GM12878 (cell line): ENCODE measurements around the gene ELAVL1. TPM values are rescaled to one million over a fixed set of nuclear protein-coding genes. Genes with fewer than 3 reads are reported as not detected.

ENCODE experiments used
- BRCA1 ChIP-seq: IDR thresholded peaks from 2 replicates; pipeline ENCODE4 v1.6.1; 2011; ENCODE audit warnings: low read depth, low read length, improper control_type of control experiment
- EED ChIP-seq: sonication (generic); IDR thresholded peaks from 2 replicates; pipeline ENCODE4 v1.6.1; 2016; ENCODE audit warnings: antibody characterized with exemption, low read depth
- EZH2 ChIP-seq: IDR thresholded peaks from 2 replicates; pipeline ENCODE4 v1.6.1; 2012; ENCODE audit warnings: low read depth, mild to moderate bottlenecking, control low read depth, inconsistent platforms, low read length, borderline replicate concordance; ENCODE audit not compliant: control insufficient read depth
- HDAC2 ChIP-seq: fragments of 200-600 bp; sonication (generic); IDR thresholded peaks from 2 replicates; pipeline ENCODE4 v1.6.1; 2017
- HDAC6 ChIP-seq: fragments of 200-600 bp; sonication (generic); IDR thresholded peaks from one replicate; pipeline ENCODE4 v1.8.0; 2017; ENCODE audit warnings: antibody characterized with exemption; ENCODE audit not compliant: unreplicated experiment
- HDGF ChIP-seq: fragments of 450-650 bp; IDR thresholded peaks from 2 replicates; pipeline ENCODE4 v1.6.1; 2016; ENCODE audit warnings: antibody characterized with exemption
- MEF2B ChIP-seq: fragments of 450-650 bp; IDR thresholded peaks from 2 replicates; pipeline ENCODE4 v1.6.1; 2018; ENCODE audit warnings: mild to moderate bottlenecking, moderate library complexity; ENCODE audit not compliant: partially characterized antibody, poor library complexity, severe bottlenecking
- MXI1 ChIP-seq: fragments of 150-350 bp; IDR thresholded peaks from 2 replicates; pipeline ENCODE4 v1.6.1; 2011; ENCODE audit warnings: low read depth, mild to moderate bottlenecking, inconsistent platforms, low read length, improper control_type of control experiment
- NFXL1 ChIP-seq: fragments of 450-650 bp; IDR thresholded peaks from 2 replicates; pipeline ENCODE4 v1.6.1; 2017; ENCODE audit warnings: antibody characterized with exemption, mild to moderate bottlenecking, borderline replicate concordance
- NFYB ChIP-seq: IDR thresholded peaks from 2 replicates; pipeline ENCODE4 v1.6.1; 2011; ENCODE audit warnings: low read depth, mild to moderate bottlenecking, low read length, improper control_type of control experiment, moderate library complexity; ENCODE audit not compliant: insufficient read depth
- RAD21 ChIP-seq: IDR thresholded peaks from 2 replicates; pipeline ENCODE4 v1.6.1; 2011; ENCODE audit warnings: mild to moderate bottlenecking, low read depth, low read length, moderate library complexity; ENCODE audit not compliant: insufficient read depth
- RBBP5 ChIP-seq: fragments of 200-600 bp; sonication (generic); conservative IDR thresholded peaks from 2 replicates; pipeline ENCODE4 v1.6.1; 2016
- RUNX3 ChIP-seq: IDR thresholded peaks from 2 replicates; pipeline ENCODE4 v1.6.1; 2012; ENCODE audit warnings: low read length, inconsistent platforms
- SP1 ChIP-seq: IDR thresholded peaks from one replicate; pipeline ENCODE4 v1.6.1; 2011; ENCODE audit warnings: low read depth, low read length
- SUZ12 ChIP-seq: fragments of 200-600 bp; sonication (generic); IDR thresholded peaks from one replicate; pipeline ENCODE4 v1.6.1; 2018; ENCODE audit warnings: antibody characterized with exemption, mild to moderate bottlenecking; ENCODE audit not compliant: unreplicated experiment
- YBX1 ChIP-seq: fragments of 450-650 bp; IDR thresholded peaks from 2 replicates; pipeline ENCODE4 v1.6.1; 2016; ENCODE audit warnings: antibody characterized with exemption
- YY1 ChIP-seq: IDR thresholded peaks from 2 replicates; pipeline ENCODE4 v1.6.1; 2011; ENCODE audit warnings: low read depth, mild to moderate bottlenecking, low read length
- ZSCAN29 ChIP-seq: fragments of 450-650 bp; IDR thresholded peaks from 2 replicates; pipeline ENCODE4 v1.6.1; 2017; ENCODE audit warnings: mild to moderate bottlenecking, moderate library complexity
- polyA plus RNA-seq, 11 experiments: library from polyadenylated mRNA; depleted of rRNA in 4 of 11; unstranded in 6 of 11; stranded (reverse) in 5 of 11; fragments of >200 nt; fragmentation: Nextera tagmentation in 4 of 11; fragmentation: Illumina TruSeq in 1 of 11; extraction: Ambion mirVana in 4 of 11; extraction: Trizol in 1 of 11; gene quantifications; 1 replicate in 1 of 11; 2 replicates in 10 of 11; pipeline versions ENCODE4 v1.2.1 to v1.2.3, GENCODE V29; 2011 to 2016; ENCODE audit warnings: inconsistent platforms in 2 of 11, missing spikeins in 2 of 11, low read depth in 1 of 11
- total RNA-seq, 4 experiments: library from RNA; depleted of rRNA in 3 of 4; stranded (reverse); fragments of >200 nt in 3 of 4; fragmentation: Illumina TruSeq in 1 of 4; extraction: Trizol in 1 of 4; gene quantifications; 2 replicates each; pipeline versions ENCODE4 v1.2.1 to v1.2.3, GENCODE V29; 2013 to 2021
- TF ChIP-seq, protein P1 (sequence below): fragments of 450-650 bp; IDR thresholded peaks from 2 replicates; pipeline ENCODE4 v1.6.1; 2018; ENCODE audit warnings: borderline replicate concordance, mild to moderate bottlenecking; ENCODE audit not compliant: partially characterized antibody
- TF ChIP-seq, protein P2 (sequence below): fragments of 450-650 bp; IDR thresholded peaks from 2 replicates; pipeline ENCODE4 v1.6.1; 2017; ENCODE audit warnings: low read depth, mild to moderate bottlenecking, moderate library complexity
- TF ChIP-seq, protein P3 (sequence below): fragments of 450-650 bp; formaldehyde crosslinking; IDR thresholded peaks from 2 replicates; pipeline ENCODE4 v1.5.0; 2022; ENCODE audit warnings: mild to moderate bottlenecking, missing genetic modification characterization
- TF ChIP-seq, protein P4 (sequence below): fragments of 450-650 bp; IDR thresholded peaks from 2 replicates; pipeline ENCODE4 v1.6.1; 2016; ENCODE audit warnings: mild to moderate bottlenecking
- TF ChIP-seq, protein P5 (sequence below): IDR thresholded peaks from 2 replicates; pipeline ENCODE4 v1.6.1; 2012; ENCODE audit warnings: low read depth, low read length, improper control_type of control experiment

The ELAVL1 gene
- total and polyA plus RNA-seq, 10 of the 15 experiments (the other 5 are each of a cell fraction or from before 2014, with no cell fraction given), result 7.4 to 155 (median 70.3) TPM

DNA sequence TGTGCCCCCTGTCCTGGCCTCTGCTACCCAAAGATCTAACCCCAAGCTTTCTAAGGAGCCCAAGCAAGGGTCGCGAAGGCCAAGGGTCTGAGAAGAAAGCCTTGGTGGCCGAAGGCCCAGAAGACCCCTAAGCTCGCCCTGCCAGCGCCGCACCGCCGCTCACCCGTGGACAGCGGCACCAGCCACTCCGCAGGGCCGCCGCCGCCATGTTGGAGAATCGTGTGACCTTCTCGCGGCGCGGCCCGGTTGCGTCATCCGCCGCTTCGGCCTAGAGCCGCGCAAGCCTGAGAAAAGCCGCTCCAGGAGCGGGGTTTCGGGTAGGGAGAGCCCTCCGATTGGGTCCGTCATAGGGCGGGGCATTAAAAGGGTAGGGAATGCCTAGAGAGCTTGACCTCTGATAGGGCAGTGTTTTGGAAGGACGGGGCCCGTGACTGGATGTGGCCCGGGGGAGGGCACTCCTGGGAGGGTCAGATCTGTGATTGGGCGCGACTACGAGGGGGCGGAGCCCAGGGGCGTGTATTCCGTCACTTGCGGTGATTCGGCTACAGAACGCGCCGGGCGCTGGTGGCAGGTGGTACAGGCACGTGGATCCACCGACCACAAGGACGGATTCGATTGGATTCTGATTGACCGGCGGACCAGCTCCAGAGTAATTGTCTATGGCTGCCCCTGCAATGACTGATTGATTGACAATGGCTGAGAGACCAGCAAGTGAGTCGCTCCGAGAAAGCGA is 61.8 kb downstream of the ELAVL1 start, which contains the start of gene TIMM44 (continued):
- TF ChIP-seq, protein P1, sequence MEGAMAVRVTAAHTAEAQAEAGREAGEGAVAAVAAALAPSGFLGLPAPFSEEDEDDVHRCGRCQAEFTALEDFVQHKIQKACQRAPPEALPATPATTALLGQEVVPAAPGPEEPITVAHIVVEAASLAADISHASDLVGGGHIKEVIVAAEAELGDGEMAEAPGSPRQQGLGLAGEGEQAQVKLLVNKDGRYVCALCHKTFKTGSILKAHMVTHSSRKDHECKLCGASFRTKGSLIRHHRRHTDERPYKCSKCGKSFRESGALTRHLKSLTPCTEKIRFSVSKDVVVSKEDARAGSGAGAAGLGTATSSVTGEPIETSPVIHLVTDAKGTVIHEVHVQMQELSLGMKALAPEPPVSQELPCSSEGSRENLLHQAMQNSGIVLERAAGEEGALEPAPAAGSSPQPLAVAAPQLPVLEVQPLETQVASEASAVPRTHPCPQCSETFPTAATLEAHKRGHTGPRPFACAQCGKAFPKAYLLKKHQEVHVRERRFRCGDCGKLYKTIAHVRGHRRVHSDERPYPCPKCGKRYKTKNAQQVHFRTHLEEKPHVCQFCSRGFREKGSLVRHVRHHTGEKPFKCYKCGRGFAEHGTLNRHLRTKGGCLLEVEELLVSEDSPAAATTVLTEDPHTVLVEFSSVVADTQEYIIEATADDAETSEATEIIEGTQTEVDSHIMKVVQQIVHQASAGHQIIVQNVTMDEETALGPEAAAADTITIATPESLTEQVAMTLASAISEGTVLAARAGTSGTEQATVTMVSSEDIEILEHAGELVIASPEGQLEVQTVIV, result no peak
- no peak for TF ChIP-seq YBX1
- TF ChIP-seq, protein P2, sequence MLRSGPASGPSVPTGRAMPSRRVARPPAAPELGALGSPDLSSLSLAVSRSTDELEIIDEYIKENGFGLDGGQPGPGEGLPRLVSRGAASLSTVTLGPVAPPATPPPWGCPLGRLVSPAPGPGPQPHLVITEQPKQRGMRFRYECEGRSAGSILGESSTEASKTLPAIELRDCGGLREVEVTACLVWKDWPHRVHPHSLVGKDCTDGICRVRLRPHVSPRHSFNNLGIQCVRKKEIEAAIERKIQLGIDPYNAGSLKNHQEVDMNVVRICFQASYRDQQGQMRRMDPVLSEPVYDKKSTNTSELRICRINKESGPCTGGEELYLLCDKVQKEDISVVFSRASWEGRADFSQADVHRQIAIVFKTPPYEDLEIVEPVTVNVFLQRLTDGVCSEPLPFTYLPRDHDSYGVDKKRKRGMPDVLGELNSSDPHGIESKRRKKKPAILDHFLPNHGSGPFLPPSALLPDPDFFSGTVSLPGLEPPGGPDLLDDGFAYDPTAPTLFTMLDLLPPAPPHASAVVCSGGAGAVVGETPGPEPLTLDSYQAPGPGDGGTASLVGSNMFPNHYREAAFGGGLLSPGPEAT, result peak; percentile 89
- TF ChIP-seq BRCA1, result no peak
- TF ChIP-seq, protein P3, sequence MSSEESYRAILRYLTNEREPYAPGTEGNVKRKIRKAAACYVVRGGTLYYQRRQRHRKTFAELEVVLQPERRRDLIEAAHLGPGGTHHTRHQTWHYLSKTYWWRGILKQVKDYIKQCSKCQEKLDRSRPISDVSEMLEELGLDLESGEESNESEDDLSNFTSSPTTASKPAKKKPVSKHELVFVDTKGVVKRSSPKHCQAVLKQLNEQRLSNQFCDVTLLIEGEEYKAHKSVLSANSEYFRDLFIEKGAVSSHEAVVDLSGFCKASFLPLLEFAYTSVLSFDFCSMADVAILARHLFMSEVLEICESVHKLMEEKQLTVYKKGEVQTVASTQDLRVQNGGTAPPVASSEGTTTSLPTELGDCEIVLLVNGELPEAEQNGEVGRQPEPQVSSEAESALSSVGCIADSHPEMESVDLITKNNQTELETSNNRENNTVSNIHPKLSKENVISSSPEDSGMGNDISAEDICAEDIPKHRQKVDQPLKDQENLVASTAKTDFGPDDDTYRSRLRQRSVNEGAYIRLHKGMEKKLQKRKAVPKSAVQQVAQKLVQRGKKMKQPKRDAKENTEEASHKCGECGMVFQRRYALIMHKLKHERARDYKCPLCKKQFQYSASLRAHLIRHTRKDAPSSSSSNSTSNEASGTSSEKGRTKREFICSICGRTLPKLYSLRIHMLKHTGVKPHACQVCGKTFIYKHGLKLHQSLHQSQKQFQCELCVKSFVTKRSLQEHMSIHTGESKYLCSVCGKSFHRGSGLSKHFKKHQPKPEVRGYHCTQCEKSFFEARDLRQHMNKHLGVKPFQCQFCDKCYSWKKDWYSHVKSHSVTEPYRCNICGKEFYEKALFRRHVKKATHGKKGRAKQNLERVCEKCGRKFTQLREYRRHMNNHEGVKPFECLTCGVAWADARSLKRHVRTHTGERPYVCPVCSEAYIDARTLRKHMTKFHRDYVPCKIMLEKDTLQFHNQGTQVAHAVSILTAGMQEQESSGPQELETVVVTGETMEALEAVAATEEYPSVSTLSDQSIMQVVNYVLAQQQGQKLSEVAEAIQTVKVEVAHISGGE, result no peak
- peak; percentile 98 for TF ChIP-seq YY1
- no peak for TF ChIP-seq RBBP5
- peak; percentile 98 for TF ChIP-seq MXI1
- no peak for TF ChIP-seq MEF2B
- peak; percentile 95 for TF ChIP-seq SP1
- TF ChIP-seq NFYB, result peak; percentile 82
- TF ChIP-seq RAD21, result no peak
- TF ChIP-seq ZSCAN29, result no peak
- TF ChIP-seq RUNX3, result peak; percentile 75
- TF ChIP-seq HDAC2, result no peak
- TF ChIP-seq SUZ12, result no peak
- TF ChIP-seq EZH2, result no peak
- no peak for TF ChIP-seq NFXL1
- TF ChIP-seq, protein P4, sequence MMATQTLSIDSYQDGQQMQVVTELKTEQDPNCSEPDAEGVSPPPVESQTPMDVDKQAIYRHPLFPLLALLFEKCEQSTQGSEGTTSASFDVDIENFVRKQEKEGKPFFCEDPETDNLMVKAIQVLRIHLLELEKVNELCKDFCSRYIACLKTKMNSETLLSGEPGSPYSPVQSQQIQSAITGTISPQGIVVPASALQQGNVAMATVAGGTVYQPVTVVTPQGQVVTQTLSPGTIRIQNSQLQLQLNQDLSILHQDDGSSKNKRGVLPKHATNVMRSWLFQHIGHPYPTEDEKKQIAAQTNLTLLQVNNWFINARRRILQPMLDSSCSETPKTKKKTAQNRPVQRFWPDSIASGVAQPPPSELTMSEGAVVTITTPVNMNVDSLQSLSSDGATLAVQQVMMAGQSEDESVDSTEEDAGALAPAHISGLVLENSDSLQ, result peak; percentile 96
- TF ChIP-seq, protein P5, sequence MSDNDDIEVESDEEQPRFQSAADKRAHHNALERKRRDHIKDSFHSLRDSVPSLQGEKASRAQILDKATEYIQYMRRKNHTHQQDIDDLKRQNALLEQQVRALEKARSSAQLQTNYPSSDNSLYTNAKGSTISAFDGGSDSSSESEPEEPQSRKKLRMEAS, result peak; percentile 89
- peak; percentile 97 for TF ChIP-seq HDGF
- TF ChIP-seq HDAC6, result no peak
- TF ChIP-seq EED, result no peak
